H9 (cell line): Measurements from ENCODE around the gene ZNF618. TPM values are rescaled to one million over a fixed set of nuclear protein-coding genes. Genes with fewer than 3 reads are reported as not detected.

Source experiments
- DNase-seq: peaks from one replicate; pipeline ENCODE4 v3.0.0-alpha.2; 2017
- H2AFZ ChIP-seq: one replicate; pipeline ENCODE4 v1.6.1; 2013; ENCODE audit warnings: mild to moderate bottlenecking, low read length, control low read depth, moderate library complexity
- H2AK5ac ChIP-seq: 2 replicates; pipeline ENCODE4 v1.6.1; 2013; ENCODE audit warnings: low read length, control low read depth, mixed read lengths; ENCODE audit not compliant: insufficient read length
- H2BK120ac ChIP-seq: one replicate; pipeline ENCODE4 v1.6.1; 2013; ENCODE audit warnings: low read depth, mild to moderate bottlenecking, low read length, control low read depth, inconsistent platforms; ENCODE audit not compliant: poor library complexity, severe bottlenecking
- H2BK12ac ChIP-seq: 2 replicates; pipeline ENCODE4 v1.6.1; 2013; ENCODE audit warnings: low read length, control low read depth, mixed read lengths, low read depth; ENCODE audit not compliant: insufficient read length
- H2BK15ac ChIP-seq: 2 replicates; pipeline ENCODE4 v1.6.1; 2013; ENCODE audit warnings: low read depth, low read length, control low read depth
- H2BK20ac ChIP-seq: one replicate; pipeline ENCODE4 v1.6.1; 2013; ENCODE audit warnings: low read depth, mild to moderate bottlenecking, low read length, control low read depth, inconsistent platforms; ENCODE audit not compliant: poor library complexity, severe bottlenecking
- H2BK5ac ChIP-seq: 2 replicates; pipeline ENCODE4 v1.6.1; 2013; ENCODE audit warnings: low read length, control low read depth, mixed read lengths; ENCODE audit not compliant: insufficient read length
- H3K14ac ChIP-seq: 2 replicates; pipeline ENCODE4 v1.6.1; 2013; ENCODE audit warnings: low read length, control low read depth; ENCODE audit not compliant: insufficient read depth
- H3K18ac ChIP-seq: 2 replicates; pipeline ENCODE4 v1.6.1; 2013; ENCODE audit warnings: low read depth, mild to moderate bottlenecking, mixed read lengths, low read length, control low read depth; ENCODE audit not compliant: insufficient read length
- H3K23ac ChIP-seq: 2 replicates; pipeline ENCODE4 v1.6.1; 2013; ENCODE audit warnings: low read length, control low read depth, mixed read lengths, low read depth; ENCODE audit not compliant: insufficient read length
- H3K23me2 ChIP-seq: 2 replicates; pipeline ENCODE4 v1.6.1; 2013; ENCODE audit warnings: low read depth, mild to moderate bottlenecking, mixed read lengths, low read length, control low read depth; ENCODE audit not compliant: insufficient read length, poor library complexity, severe bottlenecking
- H3K27ac ChIP-seq: 2 replicates; pipeline ENCODE4 v1.5.1; 2013; ENCODE audit warnings: low read length, control low read depth, mixed read lengths, low read depth; ENCODE audit not compliant: insufficient read length
- H3K27me3 ChIP-seq: 2 replicates; pipeline ENCODE4 v1.6.1; 2013; ENCODE audit warnings: low read length, control low read depth, inconsistent platforms; ENCODE audit not compliant: insufficient read depth
- H3K4ac ChIP-seq: 2 replicates; pipeline ENCODE4 v1.6.1; 2013; ENCODE audit warnings: low read depth, mild to moderate bottlenecking, control low read depth, inconsistent platforms, low read length, moderate library complexity
- H3K4me1 ChIP-seq: 2 replicates; pipeline ENCODE4 v1.6.1; 2013; ENCODE audit warnings: low read length, control low read depth, inconsistent platforms; ENCODE audit not compliant: insufficient read depth
- H3K4me2 ChIP-seq: 2 replicates; pipeline ENCODE4 v1.6.1; 2013; ENCODE audit warnings: low read length, control low read depth, mixed read lengths; ENCODE audit not compliant: insufficient read length, insufficient read depth
- H3K56ac ChIP-seq: 2 replicates; pipeline ENCODE4 v1.6.1; 2013; ENCODE audit warnings: low read depth, mild to moderate bottlenecking, mixed read lengths, low read length, control low read depth; ENCODE audit not compliant: insufficient read length
- H3K79me1 ChIP-seq: 2 replicates; pipeline ENCODE4 v1.6.1; 2013; ENCODE audit warnings: low read depth, mild to moderate bottlenecking, moderate library complexity, low read length, control low read depth, inconsistent platforms; ENCODE audit not compliant: insufficient read depth, poor library complexity, severe bottlenecking
- H3K79me2 ChIP-seq: 2 replicates; pipeline ENCODE4 v1.6.1; 2013; ENCODE audit warnings: low read length, control low read depth, inconsistent platforms; ENCODE audit not compliant: insufficient read depth
- H3K9ac ChIP-seq: 2 replicates; pipeline ENCODE4 v1.6.1; 2013; ENCODE audit warnings: low read length, control low read depth, mixed read lengths; ENCODE audit not compliant: insufficient read length; ENCODE audit errors: extremely low read depth
- H3K9me3 ChIP-seq: one replicate; pipeline ENCODE4 v1.6.1; 2013; ENCODE audit warnings: low read depth, low read length, inconsistent platforms; ENCODE audit not compliant: control insufficient read depth
- H3T11ph ChIP-seq: one replicate; pipeline ENCODE4 v1.6.1; 2013; ENCODE audit warnings: mild to moderate bottlenecking, low read length, control low read depth, inconsistent platforms
- H4K20me1 ChIP-seq: one replicate; pipeline ENCODE4 v1.6.1; 2013; ENCODE audit not compliant: control insufficient read depth, insufficient read length, insufficient read depth
- H4K5ac ChIP-seq: 2 replicates; pipeline ENCODE4 v1.6.1; 2013; ENCODE audit warnings: low read depth, mild to moderate bottlenecking, mixed read lengths, low read length, control low read depth; ENCODE audit not compliant: insufficient read length
- H4K8ac ChIP-seq: replicated peaks from 2 replicates; pipeline ENCODE4 v1.6.1; 2013; ENCODE audit warnings: low read length, control low read depth, mixed read lengths, low read depth; ENCODE audit not compliant: insufficient read length
- H4K91ac ChIP-seq: 2 replicates; pipeline ENCODE4 v1.6.1; 2013; ENCODE audit warnings: low read depth, mild to moderate bottlenecking, moderate library complexity, mixed read lengths, low read length, control low read depth; ENCODE audit not compliant: insufficient read length
- H3K27ac Mint-ChIP-seq, 3 experiments: 2 replicates in 2 of 3; 3 replicates in 1 of 3; pipeline ENCODE4 v1.8.0; 2020 to 2021; ENCODE audit warnings: mixed read lengths in 3 of 3, mild to moderate bottlenecking in 1 of 3, moderate library complexity in 1 of 3
- H3K27me3 Mint-ChIP-seq: 2 replicates; pipeline ENCODE4 v1.8.0; 2021; ENCODE audit warnings: low read depth, mild to moderate bottlenecking, moderate library complexity, mixed read lengths
- H3K36me3 Mint-ChIP-seq, 3 experiments: 2 replicates in 2 of 3; 3 replicates in 1 of 3; pipeline ENCODE4 v1.8.0; 2020 to 2021; ENCODE audit warnings: low read depth in 3 of 3, mixed read lengths in 3 of 3; ENCODE audit not compliant: insufficient read depth in 1 of 3
- H3K4me1 Mint-ChIP-seq, 2 experiments: 2 replicates each; pipeline ENCODE4 v1.8.0; 2020; ENCODE audit warnings: mixed read lengths in 2 of 2
- H3K4me3 Mint-ChIP-seq, 2 experiments: 2 replicates in 1 of 2; 3 replicates in 1 of 2; pipeline ENCODE4 v1.8.0; 2020 to 2021; ENCODE audit warnings: mild to moderate bottlenecking in 2 of 2, mixed read lengths in 2 of 2, moderate library complexity in 1 of 2
- H3K9me3 Mint-ChIP-seq, 2 experiments: 2 replicates in 1 of 2; 3 replicates in 1 of 2; pipeline ENCODE4 v1.8.0; 2020; ENCODE audit warnings: mild to moderate bottlenecking in 2 of 2, mixed read lengths in 2 of 2, moderate library complexity in 1 of 2
- CTCF ChIP-seq: fragments of 200-600 bp; sonication (generic); conservative IDR thresholded peaks from 3 replicates; pipeline ENCODE4 v1.8.0; 2021; ENCODE audit warnings: antibody characterized with exemption, mild to moderate bottlenecking
- WGBS: extraction: QIAGEN DNeasy Blood & Tissue Kit; methylation state at CpG from one replicate; pipeline ENCODE4 v1.1.7; 2013; ENCODE audit warnings: missing lambda C conversion rate, low lambda C conversion rate, mixed read lengths; ENCODE audit not compliant: insufficient read length; ENCODE audit errors: extremely low coverage; 5-methylcytosine and 5-hydroxymethylcytosine counted together
- total RNA-seq: library from RNA; stranded (reverse); gene quantifications from 2 replicates; pipeline ENCODE4 v1.2.1, GENCODE V29; 2021

ZNF618 gene
- total RNA-seq, 1 experiment from 2014 or later: 13.6 TPM

GRCh38 chr9:114011313-114011712 lies 135.2 kb downstream of the ZNF618 start:
- Histone ChIP-seq H2BK15ac (no peak overlapping the region), H4K5ac (no peak overlapping the region), H3K18ac (no peak overlapping the region), H2BK12ac (no peak overlapping the region), H3K4me1 (peaks cover 3% of the 10 kb centered on the region; the same call in 1 of the 2 replicates), H3K9me3 (no peaks in the 10 kb centered on the region), H3K27ac (no peak overlapping the region), H3K4me2 (no peak overlapping the region), H3K79me1 (no peaks in the 10 kb centered on the region), H2AFZ (no peak overlapping the region), H3K14ac (no peak overlapping the region; the same call in 1 of the 2 replicates), H2AK5ac (no peak overlapping the region), H3K4ac (no peak overlapping the region), H3T11ph (no peak overlapping the region), H3K56ac (no peak overlapping the region), H2BK5ac (no peak overlapping the region), H4K91ac (no peak overlapping the region), H4K8ac (no peak overlapping the region), H3K23ac (no peak overlapping the region), H2BK120ac (no peak overlapping the region), H3K9ac (no peak overlapping the region), H3K23me2 (no peaks in the 10 kb centered on the region), H3K79me2 (no peaks in the 10 kb centered on the region), H4K20me1 (no peaks in the 10 kb centered on the region), H3K27me3 (no peaks in the 10 kb centered on the region), H2BK20ac (no peak overlapping the region)
- Mint-ChIP-seq H3K9me3 (no peaks in the 10 kb centered on the region; a peak in 1 of 5 replicates), H3K27me3 (no peaks in the 10 kb centered on the region), H3K27ac (no peak overlapping the region), H3K36me3 (peaks cover 20 to 40% (median 27%) of the 10 kb centered on the region in 3 experiments), H3K4me1 (peaks cover 12 to 14% of the 10 kb centered on the region in 2 experiments), H3K4me3 (no peak overlapping the region)
- DNase-seq: peak; percentile 18
- no peak for TF ChIP-seq CTCF
- no CpG with 5 or more reads among the region's 9 CpGs for WGBS
